NOMO-1 (cell line): ENCODE results near the gene PCDH17.
A peak's percentile ranks its signal among the peaks of the same experiment; 100 is the strongest.

Experiments used
- DNase-seq, 2 experiments: peaks; one replicate each; lab custom pipeline; 2025; ENCODE audit not compliant: unreplicated experiment in 2 of 2; lab: John Stamatoyannopoulos, UW

The PCDH17 gene, protein sequence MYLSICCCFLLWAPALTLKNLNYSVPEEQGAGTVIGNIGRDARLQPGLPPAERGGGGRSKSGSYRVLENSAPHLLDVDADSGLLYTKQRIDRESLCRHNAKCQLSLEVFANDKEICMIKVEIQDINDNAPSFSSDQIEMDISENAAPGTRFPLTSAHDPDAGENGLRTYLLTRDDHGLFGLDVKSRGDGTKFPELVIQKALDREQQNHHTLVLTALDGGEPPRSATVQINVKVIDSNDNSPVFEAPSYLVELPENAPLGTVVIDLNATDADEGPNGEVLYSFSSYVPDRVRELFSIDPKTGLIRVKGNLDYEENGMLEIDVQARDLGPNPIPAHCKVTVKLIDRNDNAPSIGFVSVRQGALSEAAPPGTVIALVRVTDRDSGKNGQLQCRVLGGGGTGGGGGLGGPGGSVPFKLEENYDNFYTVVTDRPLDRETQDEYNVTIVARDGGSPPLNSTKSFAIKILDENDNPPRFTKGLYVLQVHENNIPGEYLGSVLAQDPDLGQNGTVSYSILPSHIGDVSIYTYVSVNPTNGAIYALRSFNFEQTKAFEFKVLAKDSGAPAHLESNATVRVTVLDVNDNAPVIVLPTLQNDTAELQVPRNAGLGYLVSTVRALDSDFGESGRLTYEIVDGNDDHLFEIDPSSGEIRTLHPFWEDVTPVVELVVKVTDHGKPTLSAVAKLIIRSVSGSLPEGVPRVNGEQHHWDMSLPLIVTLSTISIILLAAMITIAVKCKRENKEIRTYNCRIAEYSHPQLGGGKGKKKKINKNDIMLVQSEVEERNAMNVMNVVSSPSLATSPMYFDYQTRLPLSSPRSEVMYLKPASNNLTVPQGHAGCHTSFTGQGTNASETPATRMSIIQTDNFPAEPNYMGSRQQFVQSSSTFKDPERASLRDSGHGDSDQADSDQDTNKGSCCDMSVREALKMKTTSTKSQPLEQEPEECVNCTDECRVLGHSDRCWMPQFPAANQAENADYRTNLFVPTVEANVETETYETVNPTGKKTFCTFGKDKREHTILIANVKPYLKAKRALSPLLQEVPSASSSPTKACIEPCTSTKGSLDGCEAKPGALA (N-terminal part only)

DNA sequence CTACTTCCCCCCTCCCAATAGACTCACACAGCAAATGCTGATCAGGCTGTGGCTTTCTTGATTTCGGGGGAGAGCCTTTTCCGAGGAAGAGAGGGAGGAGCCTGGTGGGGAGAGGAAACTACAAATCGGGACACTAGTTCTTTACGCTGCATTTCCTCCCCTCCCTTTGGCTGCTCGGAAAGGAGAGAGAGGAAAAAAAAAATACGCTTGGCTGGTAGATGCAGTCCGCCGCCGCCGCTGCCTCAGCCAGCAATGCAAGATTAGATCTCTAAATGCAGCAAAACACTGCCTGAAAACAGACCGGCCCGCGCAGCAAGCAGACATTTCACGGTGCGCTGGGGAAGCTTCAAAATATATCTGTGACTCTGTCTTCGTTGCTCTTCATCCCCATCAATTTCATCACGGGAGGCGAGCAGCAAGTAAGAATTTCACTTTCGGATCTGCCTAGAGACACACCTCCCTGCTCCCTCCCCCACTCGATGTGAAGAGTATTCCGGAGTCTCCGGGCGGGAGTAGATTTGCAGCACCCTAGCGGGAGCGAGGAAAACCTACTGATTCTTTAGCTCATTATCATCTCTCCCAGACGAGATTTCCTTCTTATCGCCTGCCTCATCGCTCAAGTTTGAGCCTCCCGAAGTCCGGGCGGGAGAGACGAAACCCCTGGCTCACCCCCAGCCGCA is at the start of gene PCDH17:
Gene PCDH17, plus strand, starts transcription at position 149 of the 680 bp plus-strand sequence. CDS start 803 bp downstream, outside the sequence.
- DNase-seq, result no peak

DNA sequence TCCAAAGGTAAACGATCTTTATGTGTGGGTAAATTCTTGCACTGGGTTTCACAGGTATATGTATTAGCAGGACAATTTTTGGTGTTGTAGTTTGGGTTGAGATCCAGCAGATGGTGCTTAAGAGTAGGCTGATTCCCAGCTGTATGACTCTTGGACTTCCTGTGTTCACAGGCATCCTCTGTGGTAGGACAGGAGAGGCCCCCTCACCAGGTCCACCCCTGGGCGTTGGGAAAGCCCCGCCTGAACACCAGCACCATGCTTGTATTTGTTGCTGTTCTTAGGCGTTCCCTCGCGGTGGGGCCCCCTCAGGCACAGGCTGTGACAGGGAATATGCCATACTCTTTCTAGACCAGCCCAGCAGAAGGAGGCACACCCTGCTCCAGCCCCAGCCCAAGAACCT is 49.5 kb upstream of the PCDH17 start:
- no peak for DNase-seq

DNA sequence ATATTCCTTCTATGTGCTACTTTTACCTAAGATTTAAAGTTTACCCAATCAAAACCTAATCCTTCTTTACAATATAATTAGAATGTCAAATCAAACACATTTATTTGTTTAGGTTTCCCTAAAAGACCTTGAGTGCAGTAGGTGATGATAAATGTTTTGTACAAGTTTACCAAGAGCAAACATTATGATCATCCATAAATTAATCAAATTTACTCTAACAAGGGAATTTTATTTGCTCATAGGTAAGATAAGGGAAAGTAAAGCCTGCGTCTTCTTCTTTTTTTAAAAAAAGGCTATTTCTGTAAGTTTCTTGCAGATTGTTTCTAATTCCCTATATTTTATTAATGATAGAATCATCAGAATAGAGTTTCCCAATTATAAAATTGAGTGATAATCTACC is 48.0 kb upstream of the PCDH17 start:
- DNase-seq, result no peak

DNA sequence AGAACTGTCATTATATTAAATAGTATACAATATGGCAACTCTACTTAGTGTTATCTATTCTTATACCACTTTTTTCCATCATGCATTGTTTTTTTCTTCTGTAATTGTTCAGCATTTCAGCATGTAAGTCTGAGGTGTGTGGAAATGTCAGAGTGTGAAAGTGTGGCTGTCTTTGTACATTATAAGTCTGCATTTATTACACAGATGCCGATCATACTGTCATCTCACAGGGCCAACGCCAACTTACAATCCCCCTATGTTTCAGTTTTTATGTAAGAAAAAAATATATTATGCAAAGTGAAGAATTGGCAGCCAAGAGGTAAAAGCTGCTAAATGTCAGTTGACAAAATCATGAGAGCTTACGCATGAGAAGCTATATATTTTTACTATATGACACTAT is 42.9 kb upstream of the PCDH17 start:
- DNase-seq, result no peak

DNA sequence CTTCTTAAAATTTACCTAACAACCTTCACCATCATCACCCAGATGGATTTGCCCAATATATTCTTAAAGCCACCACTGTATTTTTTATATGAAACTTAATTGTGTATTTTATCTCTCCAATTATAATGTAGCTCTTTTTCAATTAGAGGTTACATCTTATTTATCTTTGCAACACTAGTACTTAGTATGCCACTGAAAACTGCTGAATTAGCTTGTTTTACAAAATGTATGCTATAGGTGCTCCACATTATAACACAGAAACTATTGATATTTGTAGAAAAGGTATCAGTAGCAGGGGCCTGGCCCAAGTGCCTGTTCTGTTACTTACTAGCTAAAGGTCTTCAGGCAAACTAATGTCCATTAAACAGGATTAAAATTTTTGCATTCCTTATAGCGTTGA is 35.8 kb upstream of the PCDH17 start:
- DNase-seq, result no peak

DNA sequence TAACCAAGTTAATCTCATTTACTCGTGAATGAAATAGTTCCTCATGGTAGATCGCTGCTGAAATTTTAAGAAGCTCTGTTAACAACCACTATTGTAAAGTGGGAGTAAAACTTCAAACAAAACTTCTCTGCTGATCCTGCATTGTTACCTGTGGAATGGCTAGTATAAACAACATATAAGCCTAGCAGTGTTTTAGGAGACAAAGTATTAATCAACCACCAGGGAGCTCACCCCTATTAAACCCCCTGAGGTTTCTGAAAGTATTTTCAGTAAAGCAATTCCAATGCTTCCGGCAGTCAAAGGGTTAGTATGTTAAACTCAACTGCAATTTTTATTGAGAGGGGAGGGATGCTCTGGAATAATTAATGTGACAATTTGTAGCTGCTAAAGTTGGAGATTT is 30.0 kb upstream of the PCDH17 start:
- no peak for DNase-seq

DNA sequence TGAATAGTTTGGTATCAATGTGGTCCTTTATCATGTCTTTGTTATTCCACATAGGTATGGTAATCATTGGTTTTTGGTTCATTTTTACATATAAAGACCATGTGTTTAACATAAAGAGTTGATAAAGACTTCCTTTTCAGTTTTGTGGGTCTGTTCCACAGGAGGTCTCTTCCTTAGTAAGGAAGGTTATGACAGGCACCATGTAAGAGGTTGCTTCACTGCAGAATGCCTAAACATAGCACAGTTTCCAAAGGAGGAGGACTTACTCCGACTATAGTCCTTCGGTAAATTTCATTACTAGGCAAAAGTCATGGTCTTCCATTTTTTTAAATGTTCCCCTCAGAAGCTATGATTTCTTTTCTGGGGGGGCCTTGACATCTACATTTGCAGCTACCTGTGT is 27.1 kb upstream of the PCDH17 start:
- no peak for DNase-seq

DNA sequence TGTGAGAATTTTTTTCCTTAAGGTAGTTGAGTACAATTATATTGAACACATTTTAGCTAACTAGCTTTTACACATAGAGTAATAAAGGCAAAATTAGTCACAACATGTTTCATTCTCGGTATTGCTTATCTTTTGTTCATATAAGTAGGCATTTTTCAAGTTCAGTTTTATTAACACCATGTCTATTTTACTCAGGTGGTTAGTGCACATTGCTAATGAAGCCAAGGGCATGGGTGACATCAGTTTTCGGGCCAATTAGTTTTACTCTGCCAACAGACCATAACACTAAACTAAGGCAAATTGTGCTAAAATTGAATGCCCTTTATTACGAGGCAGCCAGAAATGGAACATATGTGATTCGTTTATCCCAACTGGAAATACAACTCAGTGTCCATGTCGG is 19.6 kb upstream of the PCDH17 start:
- no peak for DNase-seq

DNA sequence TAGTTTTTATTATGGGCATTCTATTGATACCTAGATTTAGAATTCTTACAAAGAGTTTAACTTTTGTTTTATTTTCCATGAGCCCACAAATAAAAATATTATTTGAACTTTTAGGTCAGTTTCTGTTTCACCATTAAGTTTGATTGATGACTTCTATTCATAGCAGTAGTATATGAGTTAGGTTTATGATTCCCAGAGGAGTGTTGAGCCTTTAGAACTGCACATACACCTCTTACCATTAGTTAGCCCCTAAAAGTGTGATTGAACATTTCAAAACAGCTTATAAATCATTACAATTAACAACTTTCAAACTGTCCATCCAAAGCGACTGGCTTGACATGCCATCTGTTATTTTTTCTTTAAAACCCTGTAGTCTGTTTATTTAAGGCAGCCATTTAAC is 19.0 kb upstream of the PCDH17 start:
- DNase-seq, result no peak

DNA sequence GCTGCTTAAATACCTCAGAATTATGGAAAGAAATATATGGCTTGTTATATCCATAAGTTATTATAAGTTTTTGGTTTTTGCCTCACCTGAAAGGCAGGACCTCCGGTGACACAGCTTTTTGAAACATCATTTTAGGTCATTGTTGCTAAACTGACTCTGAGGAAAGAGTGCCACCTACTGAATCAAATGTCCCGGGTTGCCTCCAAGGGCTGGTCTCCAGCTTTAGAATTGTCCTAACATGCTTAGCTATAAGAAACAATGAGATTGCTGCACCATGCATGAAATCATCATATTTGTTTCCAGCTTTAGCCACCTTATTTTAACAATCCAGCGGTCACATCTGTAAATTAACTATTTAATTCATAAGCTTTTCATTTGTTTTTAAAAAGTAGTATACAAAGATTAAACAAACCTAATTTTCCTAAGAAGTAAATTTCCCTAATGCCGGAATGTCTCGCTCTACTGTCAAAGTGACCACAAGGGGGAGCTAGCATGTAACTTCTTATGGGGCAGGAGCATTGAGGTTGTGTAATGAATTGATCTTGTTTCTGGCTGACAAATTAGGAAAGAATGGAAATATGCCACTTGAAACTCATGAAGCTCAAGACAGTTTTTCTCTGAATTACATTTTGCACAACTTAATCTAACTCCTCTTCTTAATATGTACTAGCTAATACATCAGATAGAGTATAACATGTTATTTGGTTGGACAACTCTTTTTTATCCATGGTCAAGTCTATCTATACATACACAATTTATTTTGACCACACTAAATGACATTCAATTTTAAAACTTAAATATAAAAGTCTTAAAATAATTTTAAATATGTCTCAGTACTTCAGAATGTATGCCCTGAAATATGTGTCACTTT is 6.7 kb upstream of the PCDH17 start:
- peak in 1 of 2 experiments; percentile 37 for DNase-seq

DNA sequence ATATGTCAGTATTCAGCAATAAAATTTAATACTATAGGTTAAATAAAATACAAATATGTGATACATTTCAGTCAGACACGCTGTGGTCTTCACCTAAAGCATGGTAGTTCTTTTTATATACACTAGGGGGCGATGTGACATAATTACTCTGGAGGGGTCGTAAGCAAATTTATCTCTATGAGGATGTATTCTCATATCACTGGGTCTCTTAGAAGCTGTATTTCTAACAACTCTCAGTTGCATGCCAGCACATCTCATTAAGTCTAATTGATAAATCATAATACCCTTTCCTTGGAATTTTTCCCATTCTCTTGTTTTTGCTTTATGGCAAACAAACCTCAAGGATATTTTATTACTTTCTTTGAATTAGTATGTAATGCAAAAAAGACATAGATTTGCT is 3.9 kb upstream of the PCDH17 start:
- peak; percentile 21 to 50 for DNase-seq

DNA sequence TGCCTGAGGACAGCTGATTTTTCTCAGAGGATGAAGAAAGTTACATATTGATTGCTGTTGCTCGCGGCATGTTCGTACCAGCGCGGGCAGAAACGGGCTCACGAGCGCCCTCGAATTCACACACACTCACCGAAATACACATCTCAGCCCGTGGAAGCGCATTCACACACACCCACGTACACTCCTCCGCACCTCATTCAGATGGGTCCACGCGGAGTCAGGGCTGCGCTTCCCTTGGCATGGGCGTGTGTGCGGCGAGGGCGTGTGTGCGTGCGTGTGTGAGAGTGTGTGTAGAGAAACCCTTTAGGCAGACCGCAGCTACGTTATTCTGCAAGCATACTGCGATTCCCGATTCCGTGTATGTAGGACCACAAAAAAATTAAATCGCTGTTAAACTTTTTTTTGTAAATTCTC is 2.1 kb upstream of the PCDH17 start:
- DNase-seq, result no peak

DNA sequence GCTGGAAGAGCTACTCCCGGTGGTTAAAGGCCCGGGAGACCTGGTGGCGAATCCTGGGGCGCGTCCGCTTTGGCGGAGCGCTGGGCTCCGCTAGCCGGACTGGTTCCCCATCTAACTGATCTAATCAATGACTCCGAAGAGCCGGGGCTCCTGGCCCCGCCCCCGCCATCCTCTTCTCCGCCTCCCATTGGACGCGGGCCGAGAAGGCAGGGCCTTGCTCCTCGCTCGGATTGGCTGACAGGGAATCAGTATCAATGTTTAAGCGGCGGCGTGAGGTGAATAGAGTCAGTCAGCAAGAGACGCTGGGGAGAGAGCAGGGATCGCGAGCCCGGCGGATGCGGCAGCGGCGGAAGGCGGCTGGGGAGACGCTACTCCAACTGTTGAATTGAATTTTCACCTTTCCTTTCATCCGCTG is 1.7 kb upstream of the PCDH17 start:
- DNase-seq, result no peak

DNA sequence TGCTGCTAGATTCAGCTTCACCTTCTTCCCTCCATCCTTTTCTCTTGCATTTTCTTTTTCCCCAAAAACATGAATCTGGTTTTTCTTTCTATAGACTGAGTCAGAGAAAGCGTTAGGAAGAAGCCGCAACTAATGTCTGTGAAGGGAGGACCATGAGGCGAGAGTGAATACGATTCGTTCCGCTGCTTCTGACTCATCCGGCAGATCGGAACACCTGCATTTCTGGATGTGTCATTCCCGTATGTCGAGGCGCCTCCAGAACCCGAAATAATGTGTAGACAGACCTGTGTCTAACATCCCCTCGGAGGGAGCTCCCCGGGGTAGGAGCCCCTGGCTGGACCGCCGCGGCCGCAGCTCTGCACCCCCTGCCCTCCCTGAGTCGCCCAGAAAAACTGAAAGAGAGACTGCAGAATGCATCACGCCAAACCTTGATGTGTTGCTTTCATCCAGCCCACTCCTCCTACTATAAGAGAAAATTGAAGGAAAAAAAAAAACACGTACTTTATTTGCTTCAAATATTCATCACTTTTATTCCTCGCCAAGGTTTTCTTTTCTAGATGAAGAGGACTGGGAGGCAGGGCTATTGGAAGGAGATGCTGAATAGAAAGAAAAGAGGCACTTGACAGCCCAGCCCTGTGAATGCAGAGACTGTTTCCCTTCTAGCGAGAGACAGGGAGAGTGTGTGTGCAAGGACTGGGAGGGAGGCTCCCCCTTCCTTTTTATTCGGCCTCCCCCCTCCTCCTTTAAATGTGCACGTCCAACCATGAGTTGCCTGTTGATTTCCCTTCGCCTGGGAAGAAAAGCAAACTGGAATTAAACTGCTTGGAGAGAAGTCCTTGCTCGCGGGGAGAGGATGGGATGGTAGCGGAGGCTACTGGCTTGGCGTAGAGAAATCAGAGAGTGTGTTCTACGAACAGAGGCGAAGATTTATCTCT is 616 bp upstream of the PCDH17 start:
- DNase-seq, result no peak

DNA sequence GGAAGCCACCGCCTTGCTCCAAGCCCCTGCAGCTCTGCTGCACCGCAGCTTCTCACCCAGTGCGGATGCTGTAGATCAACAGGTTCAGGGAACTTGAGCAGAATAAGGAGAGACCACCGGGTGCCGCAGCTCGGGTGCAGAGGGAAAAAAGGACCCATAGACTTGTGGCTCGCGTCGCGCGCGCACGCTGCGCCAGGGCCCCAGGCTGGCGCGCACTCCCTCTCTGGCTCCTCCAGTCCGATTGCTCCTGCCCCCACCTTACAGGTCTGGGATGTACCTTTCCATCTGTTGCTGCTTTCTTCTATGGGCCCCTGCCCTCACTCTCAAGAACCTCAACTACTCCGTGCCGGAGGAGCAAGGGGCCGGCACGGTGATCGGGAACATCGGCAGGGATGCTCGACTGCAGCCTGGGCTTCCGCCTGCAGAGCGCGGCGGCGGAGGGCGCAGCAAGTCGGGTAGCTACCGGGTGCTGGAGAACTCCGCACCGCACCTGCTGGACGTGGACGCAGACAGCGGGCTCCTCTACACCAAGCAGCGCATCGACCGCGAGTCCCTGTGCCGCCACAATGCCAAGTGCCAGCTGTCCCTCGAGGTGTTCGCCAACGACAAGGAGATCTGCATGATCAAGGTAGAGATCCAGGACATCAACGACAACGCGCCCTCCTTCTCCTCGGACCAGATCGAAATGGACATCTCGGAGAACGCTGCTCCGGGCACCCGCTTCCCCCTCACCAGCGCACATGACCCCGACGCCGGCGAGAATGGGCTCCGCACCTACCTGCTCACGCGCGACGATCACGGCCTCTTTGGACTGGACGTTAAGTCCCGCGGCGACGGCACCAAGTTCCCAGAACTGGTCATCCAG is 964 bp downstream of the PCDH17 start:
- DNase-seq, result no peak

DNA sequence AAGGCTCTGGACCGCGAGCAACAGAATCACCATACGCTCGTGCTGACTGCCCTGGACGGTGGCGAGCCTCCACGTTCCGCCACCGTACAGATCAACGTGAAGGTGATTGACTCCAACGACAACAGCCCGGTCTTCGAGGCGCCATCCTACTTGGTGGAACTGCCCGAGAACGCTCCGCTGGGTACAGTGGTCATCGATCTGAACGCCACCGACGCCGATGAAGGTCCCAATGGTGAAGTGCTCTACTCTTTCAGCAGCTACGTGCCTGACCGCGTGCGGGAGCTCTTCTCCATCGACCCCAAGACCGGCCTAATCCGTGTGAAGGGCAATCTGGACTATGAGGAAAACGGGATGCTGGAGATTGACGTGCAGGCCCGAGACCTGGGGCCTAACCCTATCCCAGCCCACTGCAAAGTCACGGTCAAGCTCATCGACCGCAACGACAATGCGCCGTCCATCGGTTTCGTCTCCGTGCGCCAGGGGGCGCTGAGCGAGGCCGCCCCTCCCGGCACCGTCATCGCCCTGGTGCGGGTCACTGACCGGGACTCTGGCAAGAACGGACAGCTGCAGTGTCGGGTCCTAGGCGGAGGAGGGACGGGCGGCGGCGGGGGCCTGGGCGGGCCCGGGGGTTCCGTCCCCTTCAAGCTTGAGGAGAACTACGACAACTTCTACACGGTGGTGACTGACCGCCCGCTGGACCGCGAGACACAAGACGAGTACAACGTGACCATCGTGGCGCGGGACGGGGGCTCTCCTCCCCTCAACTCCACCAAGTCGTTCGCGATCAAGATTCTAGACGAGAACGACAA is 1.8 kb downstream of the PCDH17 start:
- no peak for DNase-seq
